ENCODE results near the gene LEF1.
A peak's percentile ranks its signal among the peaks of the same experiment; 100 is the strongest.
"Not testable (repeated sequence)": the region's sequence is repeated elsewhere in the genome, so short reads cannot be mapped to it uniquely, and the experiment has no call there.

Gene LEF1

GRCh38 chr4:108033348-108033747, 135.4 kb downstream of the LEF1 start:
- DNase-seq (ENCODE audit: low spot score), result no peak

- DNase-seq (ENCODE audit: low spot score), result no peak
These were observed 137.2 kb downstream of the LEF1 start for GRCh38 chr4:108031427-108032083.

GRCh38 chr4:108030332-108030731, 138.4 kb downstream of the LEF1 start:
- DNase-seq (ENCODE audit: low spot score), result peak; percentile 40

GRCh38 chr4:108029731-108030130, 139.0 kb downstream of the LEF1 start:
- DNase-seq (ENCODE audit: low spot score), result no peak

GRCh38 chr4:108029016-108029720, 139.6 kb downstream of the LEF1 start:
- no peak for DNase-seq (ENCODE audit: low spot score)

- DNase-seq (ENCODE audit: low spot score), result no peak
These were observed 143.9 kb downstream of the LEF1 start for GRCh38 chr4:108024878-108025165.

- DNase-seq (ENCODE audit: low spot score), result no peak
These were observed 144.5 kb downstream of the LEF1 start for GRCh38 chr4:108024085-108024877.

- DNase-seq (ENCODE audit: low spot score), result no peak
These were observed 149.9 kb downstream of the LEF1 start for GRCh38 chr4:108018884-108019187.

GRCh38 chr4:108018040-108018883, 150.5 kb downstream of the LEF1 start:
- peak; percentile 36 for DNase-seq (ENCODE audit: low spot score)

GRCh38 chr4:108013955-108014354, 154.8 kb downstream of the LEF1 start:
- no peak for DNase-seq (ENCODE audit: low spot score)

GRCh38 chr4:108013327-108013726, 155.4 kb downstream of the LEF1 start:
- no peak for DNase-seq (ENCODE audit: low spot score)

GRCh38 chr4:108012382-108012781, 156.3 kb downstream of the LEF1 start:
- DNase-seq (ENCODE audit: low spot score), result not testable (repeated sequence)

GRCh38 chr4:108010167-108010566, 158.6 kb downstream of the LEF1 start:
- no peak for DNase-seq (ENCODE audit: low spot score)

- no peak for DNase-seq (ENCODE audit: low spot score)
These were observed 160.0 kb downstream of the LEF1 start for GRCh38 chr4:108008721-108009120.

- DNase-seq (ENCODE audit: low spot score), result no peak
These were observed 160.7 kb downstream of the LEF1 start for GRCh38 chr4:108007984-108008383.

- DNase-seq (ENCODE audit: low spot score), result no peak
These were observed 162.4 kb downstream of the LEF1 start for GRCh38 chr4:108006361-108006760.

- DNase-seq (ENCODE audit: low spot score), result no peak
These were observed 162.9 kb downstream of the LEF1 start for GRCh38 chr4:108005807-108006206.

GRCh38 chr4:108004646-108005045, 164.1 kb downstream of the LEF1 start:
- no peak for DNase-seq (ENCODE audit: low spot score)

- no peak for DNase-seq (ENCODE audit: low spot score)
These were observed 164.7 kb downstream of the LEF1 start for GRCh38 chr4:108003982-108004515.

- DNase-seq (ENCODE audit: low spot score), result no peak
These were observed 167.1 kb downstream of the LEF1 start for GRCh38 chr4:108001540-108002135.

GRCh38 chr4:107999932-108000539, 168.7 kb downstream of the LEF1 start:
- no peak for DNase-seq (ENCODE audit: low spot score)

Measured in HuH-7 (cell line).